ENCODE results near the gene STK24. TPM values are rescaled to one million over a fixed set of nuclear protein-coding genes. Genes with fewer than 3 reads are reported as not detected.

STK24 gene
- total and polyA plus RNA-seq, 2 of the 8 experiments (the other 6 are each of a cell fraction or from before 2014, with no cell fraction given): 62.8 to 143 TPM

GRCh38 chr13:98536729-98537128, 40.2 kb downstream of the STK24 start (continued):
- TF ChIP-seq KDM4A (IDR thresholded peaks at IDR 0.05; ENCODE audit: low read depth, low read length, severe bottlenecking) (no peak), TEAD4 (IDR thresholded peaks at IDR 0.05; ENCODE audit: low read depth, low read length) (no peak), NANOG (IDR thresholded peaks at IDR 0.05; ENCODE audit: insufficient read depth, low read depth, low read length, poor library complexity, severe bottlenecking) (no peak), E2F6 (IDR thresholded peaks at IDR 0.05) (no peak), MAFK (IDR thresholded peaks at IDR 0.05; ENCODE audit: low read depth, low read length) (no peak), GTF2F1 (IDR thresholded peaks at IDR 0.05; ENCODE audit: borderline replicate concordance, low read depth, low read length) (no peak), CHD2 (IDR thresholded peaks at IDR 0.05; ENCODE audit: low read length) (no peak)
